Activated CD8-positive, alpha-beta T cell treated with anti-CD3 and anti-CD28 coated beads, Interleukin-2, amount 10 ng/mL, durations not matched to agents 7 days and 5 days (primary cell): ENCODE data around the gene HDAC4. TPM values are rescaled to one million over a fixed set of nuclear protein-coding genes. Genes with fewer than 3 reads are reported as not detected.

Source experiments
- ATAC-seq: fragments of 150-1000 bp; cut with Tn5 transposase; one replicate; pipeline ENCODE4 v1.10.0; 2021; ENCODE audit warnings: moderate library complexity
- CTCF ChIA-PET: fragments of 350-600 bp; sonication (Branson Sonifier 250); formaldehyde crosslinking; loops from one replicate; lab custom pipeline; 2021; ENCODE audit warnings: antibody characterized with exemption; lab: Charles Lee
- POLR2A ChIA-PET: fragments of 350-600 bp; sonication (Branson Sonifier 250); formaldehyde crosslinking; loops from one replicate; lab custom pipeline; 2021; ENCODE audit warnings: antibody characterized with exemption; lab: Charles Lee
- DNase-seq: peaks from one replicate; pipeline ENCODE4 v3.0.0-alpha.2; 2020
- H3K27ac Mint-ChIP-seq: one replicate; pipeline ENCODE4 v1.8.0; 2021; ENCODE audit warnings: mild to moderate bottlenecking, mixed read lengths
- H3K27me3 Mint-ChIP-seq: one replicate; pipeline ENCODE4 v1.8.0; 2021; ENCODE audit warnings: low read depth, mixed read lengths
- H3K36me3 Mint-ChIP-seq: one replicate; pipeline ENCODE4 v1.8.0; 2021; ENCODE audit warnings: low read depth, mixed read lengths
- H3K4me1 Mint-ChIP-seq: one replicate; pipeline ENCODE4 v1.8.0; 2021; ENCODE audit warnings: low read depth, mixed read lengths
- H3K4me3 Mint-ChIP-seq: one replicate; pipeline ENCODE4 v1.8.0; 2021; ENCODE audit warnings: mild to moderate bottlenecking, mixed read lengths
- H3K9me3 Mint-ChIP-seq: one replicate; pipeline ENCODE4 v1.8.0; 2022; ENCODE audit warnings: mixed read lengths; ENCODE audit not compliant: insufficient read depth
- total RNA-seq, 2 experiments: library from RNA; stranded (reverse); gene quantifications; one replicate each; pipeline ENCODE4 v1.2.3, GENCODE V29; 2021

The HDAC4 gene
- total RNA-seq, 2 experiments from 2014 or later: 50.7 to 58.8 TPM

- no peak for DNase-seq
- H3K36me3 Mint-ChIP-seq: peaks cover 10% of the 10 kb centered on the region
- H3K4me3 Mint-ChIP-seq: no peak overlapping the region
- ChIA-PET POLR2A (no interaction called here), CTCF (no interaction called here)
- H3K4me1 Mint-ChIP-seq: peaks cover 3% of the 10 kb centered on the region
- H3K27ac Mint-ChIP-seq: no peak overlapping the region
- no peaks in the 10 kb centered on the region for H3K27me3 Mint-ChIP-seq
- no peaks in the 10 kb centered on the region for H3K9me3 Mint-ChIP-seq
- ATAC-seq: no peak
Observed at GRCh38 chr2:239048736-239049135, 352.1 kb downstream of the HDAC4 start.

GRCh38 chr2:239047861-239048260 is 353.0 kb downstream of the HDAC4 start:
- Mint-ChIP-seq H3K4me3 (no peak overlapping the region), H3K27me3 (no peaks in the 10 kb centered on the region), H3K36me3 (peaks cover 2% of the 10 kb centered on the region), H3K27ac (no peak overlapping the region), H3K4me1 (peaks cover 3% of the 10 kb centered on the region), H3K9me3 (no peaks in the 10 kb centered on the region)
- DNase-seq (no peak), ATAC-seq (no peak)
- CTCF ChIA-PET: no interaction called here
- POLR2A ChIA-PET: no interaction called here

GRCh38 chr2:239047420-239047819 is 353.4 kb downstream of the HDAC4 start:
- H3K4me1 Mint-ChIP-seq: peaks cover 3% of the 10 kb centered on the region
- POLR2A ChIA-PET: no interaction called here

GRCh38 chr2:239046822-239047221 is 354.0 kb downstream of the HDAC4 start:
- H3K4me1 Mint-ChIP-seq: peaks cover 3% of the 10 kb centered on the region
- ChIA-PET POLR2A (no interaction called here), CTCF (no interaction called here)
- no peaks in the 10 kb centered on the region for H3K27me3 Mint-ChIP-seq
- no peak overlapping the region for H3K27ac Mint-ChIP-seq
- H3K9me3 Mint-ChIP-seq: no peaks in the 10 kb centered on the region
- no peak for ATAC-seq
- H3K36me3 Mint-ChIP-seq: no peaks in the 10 kb centered on the region
- no peak for DNase-seq
- no peak overlapping the region for H3K4me3 Mint-ChIP-seq

More at GRCh38 chr2:239047420-239047819, 353.4 kb downstream of the HDAC4 start:
- Mint-ChIP-seq H3K36me3 (no peaks in the 10 kb centered on the region), H3K27ac (no peak overlapping the region), H3K27me3 (no peaks in the 10 kb centered on the region), H3K4me3 (no peak overlapping the region), H3K9me3 (no peaks in the 10 kb centered on the region)
- DNase-seq (no peak), ATAC-seq (no peak)
- CTCF ChIA-PET: no interaction called here

- ChIA-PET POLR2A (no interaction called here), CTCF (no interaction called here)
- no peaks in the 10 kb centered on the region for H3K9me3 Mint-ChIP-seq
- no peak overlapping the region for H3K4me3 Mint-ChIP-seq
- no peaks in the 10 kb centered on the region for H3K27me3 Mint-ChIP-seq
- ATAC-seq: no peak
- DNase-seq: no peak
- H3K4me1 Mint-ChIP-seq: peaks cover 3% of the 10 kb centered on the region
- no peak overlapping the region for H3K27ac Mint-ChIP-seq
- no peaks in the 10 kb centered on the region for H3K36me3 Mint-ChIP-seq
Observed at GRCh38 chr2:239044336-239044735, 356.5 kb downstream of the HDAC4 start.

- ATAC-seq: no peak
- Mint-ChIP-seq H3K27me3 (no peaks in the 10 kb centered on the region), H3K36me3 (no peaks in the 10 kb centered on the region), H3K4me1 (peaks cover 3% of the 10 kb centered on the region), H3K4me3 (no peak overlapping the region), H3K27ac (peak overlapping the region; percentile 26), H3K9me3 (no peaks in the 10 kb centered on the region)
- DNase-seq: no peak
- POLR2A ChIA-PET: no interaction called here
- CTCF ChIA-PET: no interaction called here
Observed at GRCh38 chr2:239043326-239043725, 357.5 kb downstream of the HDAC4 start.

- ChIA-PET POLR2A (no interaction called here), CTCF (no interaction called here)
- no peaks in the 10 kb centered on the region for H3K9me3 Mint-ChIP-seq
- H3K4me1 Mint-ChIP-seq: peaks cover 3% of the 10 kb centered on the region
- peak overlapping the region; percentile 26 for H3K27ac Mint-ChIP-seq
- H3K27me3 Mint-ChIP-seq: no peaks in the 10 kb centered on the region
- no peak overlapping the region for H3K4me3 Mint-ChIP-seq
- H3K36me3 Mint-ChIP-seq: no peaks in the 10 kb centered on the region
- DNase-seq (no peak), ATAC-seq (no peak)
Observed at GRCh38 chr2:239042551-239043320, 358.1 kb downstream of the HDAC4 start.

- no peak for ATAC-seq
Observed at GRCh38 chr2:239042046-239042445, 358.8 kb downstream of the HDAC4 start.

GRCh38 chr2:239041062-239041461 is 359.8 kb downstream of the HDAC4 start:
- Mint-ChIP-seq H3K9me3 (no peaks in the 10 kb centered on the region), H3K27me3 (no peaks in the 10 kb centered on the region), H3K4me1 (peaks cover 3% of the 10 kb centered on the region), H3K27ac (no peak overlapping the region), H3K36me3 (no peaks in the 10 kb centered on the region), H3K4me3 (no peak overlapping the region)
- POLR2A ChIA-PET: no interaction called here
- ATAC-seq (no peak), DNase-seq (no peak)
- CTCF ChIA-PET: no interaction called here

More at GRCh38 chr2:239042046-239042445, 358.8 kb downstream of the HDAC4 start:
- H3K27me3 Mint-ChIP-seq: no peaks in the 10 kb centered on the region
- no peak for DNase-seq
- CTCF ChIA-PET: no interaction called here
- H3K4me1 Mint-ChIP-seq: peaks cover 3% of the 10 kb centered on the region
- no peak overlapping the region for H3K4me3 Mint-ChIP-seq
- H3K9me3 Mint-ChIP-seq: no peaks in the 10 kb centered on the region
- POLR2A ChIA-PET: no interaction called here
- H3K36me3 Mint-ChIP-seq: no peaks in the 10 kb centered on the region
- H3K27ac Mint-ChIP-seq: no peak overlapping the region

- H3K27me3 Mint-ChIP-seq: no peaks in the 10 kb centered on the region
- no peaks in the 10 kb centered on the region for H3K36me3 Mint-ChIP-seq
- ChIA-PET POLR2A (no interaction called here), CTCF (no interaction called here)
- H3K4me3 Mint-ChIP-seq: no peak overlapping the region
- DNase-seq (no peak), ATAC-seq (no peak)
- no peaks in the 10 kb centered on the region for H3K9me3 Mint-ChIP-seq
- H3K27ac Mint-ChIP-seq: no peak overlapping the region
- H3K4me1 Mint-ChIP-seq: peaks cover 3% of the 10 kb centered on the region
Observed at GRCh38 chr2:239040152-239040761, 360.6 kb downstream of the HDAC4 start.

GRCh38 chr2:239039479-239039861 is 361.4 kb downstream of the HDAC4 start:
- no peak overlapping the region for H3K4me3 Mint-ChIP-seq
- H3K36me3 Mint-ChIP-seq: no peaks in the 10 kb centered on the region
- DNase-seq (no peak), ATAC-seq (no peak)
- no peak overlapping the region for H3K27ac Mint-ChIP-seq
- H3K27me3 Mint-ChIP-seq: peaks cover under 1% of the 10 kb centered on the region
- no peaks in the 10 kb centered on the region for H3K9me3 Mint-ChIP-seq
- ChIA-PET POLR2A (no interaction called here), CTCF (no interaction called here)
- H3K4me1 Mint-ChIP-seq: peaks cover under 1% of the 10 kb centered on the region

- Mint-ChIP-seq H3K27ac (no peak overlapping the region), H3K36me3 (no peaks in the 10 kb centered on the region), H3K4me1 (no peaks in the 10 kb centered on the region), H3K9me3 (no peaks in the 10 kb centered on the region), H3K4me3 (no peak overlapping the region), H3K27me3 (peaks cover 2% of the 10 kb centered on the region)
- DNase-seq (no peak), ATAC-seq (no peak)
- ChIA-PET POLR2A (no interaction called here), CTCF (no interaction called here)
Observed at GRCh38 chr2:239038773-239039478, 361.9 kb downstream of the HDAC4 start.
